Astrocyte (in vitro differentiated cells and primary cell): ENCODE results near the gene NCEH1. TPM values are rescaled to one million over a fixed set of nuclear protein-coding genes. Genes with fewer than 3 reads are reported as not detected.
A peak's percentile ranks its signal among the peaks of the same experiment; 100 is the strongest.

Experiments
- DNase-seq: peaks from one replicate; pipeline ENCODE4 v3.0.0-alpha.2; 2010; ENCODE audit warnings: low read depth
- FAIRE-seq: peaks from 2 replicates; lab custom pipeline; 2011; peaks lifted over from hg19 to GRCh38; lab: Jason Lieb, UNC
- H2AFZ ChIP-seq: 2 replicates; pipeline ENCODE4 v1.6.0; 2012; ENCODE audit warnings: low read depth, low read length, inconsistent platforms
- H3K27ac ChIP-seq: 2 replicates; pipeline ENCODE4 v1.5.1; 2011; ENCODE audit warnings: low read depth, low read length, inconsistent platforms
- H3K27me3 ChIP-seq: 2 replicates; pipeline ENCODE4 v1.6.0; 2011; ENCODE audit warnings: low read length, inconsistent platforms; ENCODE audit not compliant: insufficient read depth
- H3K36me3 ChIP-seq: 2 replicates; pipeline ENCODE4 v1.5.1; 2011; ENCODE audit warnings: low read length, inconsistent platforms; ENCODE audit not compliant: insufficient read depth
- H3K4me1 ChIP-seq: 2 replicates; pipeline ENCODE4 v1.5.1; 2011; ENCODE audit warnings: low read length, inconsistent platforms; ENCODE audit not compliant: insufficient read depth
- H3K4me2 ChIP-seq: 2 replicates; pipeline ENCODE4 v1.6.0; 2012; ENCODE audit warnings: low read length, inconsistent platforms
- H3K4me3 ChIP-seq: 2 replicates; pipeline ENCODE4 v1.5.1; 2011; ENCODE audit warnings: low read depth, mild to moderate bottlenecking, low read length, inconsistent platforms; ENCODE audit not compliant: insufficient read depth
- H3K79me2 ChIP-seq: 2 replicates; pipeline ENCODE4 v1.6.0; 2012; ENCODE audit warnings: mild to moderate bottlenecking, low read length, inconsistent platforms; ENCODE audit not compliant: insufficient read depth
- H3K9ac ChIP-seq: 2 replicates; pipeline ENCODE4 v1.6.0; 2012; ENCODE audit warnings: mild to moderate bottlenecking, low read length, inconsistent platforms
- H3K9me3 ChIP-seq: 2 replicates; pipeline ENCODE4 v1.5.1; 2012; ENCODE audit warnings: low read depth, mild to moderate bottlenecking, low read length, inconsistent platforms; ENCODE audit not compliant: insufficient read depth
- H4K20me1 ChIP-seq: 2 replicates; pipeline ENCODE4 v1.6.0; 2012; ENCODE audit warnings: low read length, inconsistent platforms; ENCODE audit not compliant: insufficient read depth
- H3K27ac Mint-ChIP-seq: one replicate; pipeline ENCODE4 v1.8.0; 2021; ENCODE audit warnings: mild to moderate bottlenecking, mixed read lengths; ENCODE audit not compliant: unreplicated experiment
- H3K27me3 Mint-ChIP-seq: one replicate; pipeline ENCODE4 v1.8.0; 2021; ENCODE audit warnings: low read depth, mixed read lengths; ENCODE audit not compliant: unreplicated experiment
- H3K36me3 Mint-ChIP-seq: one replicate; pipeline ENCODE4 v1.8.0; 2021; ENCODE audit warnings: low read depth, mixed read lengths; ENCODE audit not compliant: unreplicated experiment
- H3K4me1 Mint-ChIP-seq: one replicate; pipeline ENCODE4 v1.8.0; 2021; ENCODE audit warnings: low read depth, mixed read lengths; ENCODE audit not compliant: unreplicated experiment
- H3K4me3 Mint-ChIP-seq: one replicate; pipeline ENCODE4 v1.8.0; 2021; ENCODE audit warnings: mild to moderate bottlenecking, moderate library complexity, mixed read lengths; ENCODE audit not compliant: unreplicated experiment
- H3K9me3 Mint-ChIP-seq: one replicate; pipeline ENCODE4 v1.8.0; 2021; ENCODE audit warnings: mild to moderate bottlenecking, mixed read lengths; ENCODE audit not compliant: unreplicated experiment
- CTCF ChIP-seq: IDR thresholded peaks from 2 replicates; pipeline ENCODE4 v1.5.1; 2011; ENCODE audit warnings: low read depth, mild to moderate bottlenecking, inconsistent platforms, low read length, moderate library complexity; ENCODE audit not compliant: insufficient read depth
- EZH2 ChIP-seq: IDR thresholded peaks from 2 replicates; pipeline ENCODE4 v1.6.1; 2012; ENCODE audit warnings: mild to moderate bottlenecking, low read length, inconsistent platforms; ENCODE audit not compliant: insufficient read depth
- total RNA-seq: library from RNA; stranded (reverse); gene quantifications from 2 replicates; pipeline ENCODE4 v1.2.1, GENCODE V29; 2021

Gene NCEH1
- total RNA-seq, 1 donor from 2014 or later, result 14.1 TPM

DNA sequence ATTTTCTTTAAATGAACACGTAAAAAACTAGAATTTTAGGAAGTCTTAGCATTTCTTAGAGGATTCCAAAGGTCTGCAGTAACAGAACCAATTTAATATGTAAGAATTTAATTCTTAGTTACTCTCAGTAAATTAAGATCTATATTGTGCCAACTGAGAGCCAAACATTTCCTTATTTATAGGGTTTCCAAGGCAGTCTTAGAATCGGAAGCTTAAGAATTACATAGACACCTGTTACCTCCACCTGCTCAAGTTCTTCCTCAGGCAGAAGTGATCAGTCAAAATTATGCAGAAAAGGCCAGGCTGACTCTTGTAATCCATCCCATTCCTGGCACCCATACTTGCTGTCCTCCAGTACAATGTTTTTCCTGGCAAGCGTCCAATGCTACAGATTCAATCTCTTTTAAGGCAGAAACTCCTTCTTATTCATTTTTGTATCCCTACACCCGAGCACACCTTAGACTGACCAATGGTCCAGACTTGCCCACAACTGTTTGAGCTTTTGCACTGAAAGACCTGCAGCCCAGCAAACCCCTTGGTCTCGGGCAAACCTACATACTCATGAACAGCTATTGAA lies 64.3 kb downstream of the NCEH1 start:
- peaks cover 14% of the 10 kb centered on the region for H3K79me2 ChIP-seq
- H3K4me1 ChIP-seq, result peaks cover 10% of the 10 kb centered on the region
- H3K4me1 Mint-ChIP-seq, result peaks cover 4% of the 10 kb centered on the region
- H3K4me2 ChIP-seq, result no peak overlapping the region
- no peaks in the 10 kb centered on the region for H3K27me3 Mint-ChIP-seq
- no peaks in the 10 kb centered on the region for H3K36me3 ChIP-seq
- no peaks in the 10 kb centered on the region for H3K27me3 ChIP-seq
- TF ChIP-seq EZH2, result no peak
- TF ChIP-seq CTCF, result no peak
- H3K27ac ChIP-seq, result no peak overlapping the region
- H3K27ac Mint-ChIP-seq, result no peak overlapping the region
- DNase-seq (peak; percentile 75), FAIRE-seq (no peak)
- no peak overlapping the region for H3K9ac ChIP-seq
- peaks cover 1% of the 10 kb centered on the region for H3K9me3 Mint-ChIP-seq
- peaks cover 3% of the 10 kb centered on the region for H3K36me3 Mint-ChIP-seq
- no peak overlapping the region for H3K4me3 Mint-ChIP-seq
- no peak overlapping the region for H2AFZ ChIP-seq
- no peak overlapping the region for H3K4me3 ChIP-seq
- H4K20me1 ChIP-seq, result peaks cover 3% of the 10 kb centered on the region
- H3K9me3 ChIP-seq, result no peaks in the 10 kb centered on the region

GRCh38 chr3:172644258-172644657 lies 66.6 kb downstream of the NCEH1 start:
- peaks cover 3% of the 10 kb centered on the region for H4K20me1 ChIP-seq
- FAIRE-seq (no peak), DNase-seq (no peak)
- no peak overlapping the region for H3K9ac ChIP-seq
- no peak overlapping the region for H2AFZ ChIP-seq
- Mint-ChIP-seq H3K36me3 (peaks cover 3% of the 10 kb centered on the region), H3K9me3 (peaks cover 1% of the 10 kb centered on the region), H3K27ac (no peak overlapping the region), H3K4me1 (peaks cover 4% of the 10 kb centered on the region), H3K4me3 (no peak overlapping the region), H3K27me3 (no peaks in the 10 kb centered on the region)
- peaks cover 5% of the 10 kb centered on the region for H3K79me2 ChIP-seq
- no peaks in the 10 kb centered on the region for H3K9me3 ChIP-seq
- no peak overlapping the region for H3K4me3 ChIP-seq
- H3K4me2 ChIP-seq, result no peak overlapping the region
- H3K4me1 ChIP-seq, result peaks cover 10% of the 10 kb centered on the region
- no peaks in the 10 kb centered on the region for H3K36me3 ChIP-seq
- TF ChIP-seq EZH2, result no peak
- TF ChIP-seq CTCF, result no peak
- H3K27me3 ChIP-seq, result no peaks in the 10 kb centered on the region
- no peak overlapping the region for H3K27ac ChIP-seq

GRCh38 chr3:172643506-172644179 lies 67.2 kb downstream of the NCEH1 start:
- Mint-ChIP-seq H3K36me3 (peaks cover 3% of the 10 kb centered on the region), H3K4me1 (peaks cover 4% of the 10 kb centered on the region), H3K27ac (no peak overlapping the region), H3K4me3 (no peak overlapping the region), H3K27me3 (no peaks in the 10 kb centered on the region), H3K9me3 (peaks cover 1% of the 10 kb centered on the region)
- H4K20me1 ChIP-seq, result peaks cover 3% of the 10 kb centered on the region
- DNase-seq, result no peak
- H3K4me2 ChIP-seq, result no peak overlapping the region
- H3K79me2 ChIP-seq, result no peaks in the 10 kb centered on the region
- TF ChIP-seq EZH2 (no peak), CTCF (no peak)
- no peak overlapping the region for H2AFZ ChIP-seq
- H3K27me3 ChIP-seq, result no peaks in the 10 kb centered on the region
- no peaks in the 10 kb centered on the region for H3K9me3 ChIP-seq
- peaks cover 10% of the 10 kb centered on the region for H3K4me1 ChIP-seq
- no peaks in the 10 kb centered on the region for H3K36me3 ChIP-seq
- no peak for FAIRE-seq
- H3K9ac ChIP-seq, result no peak overlapping the region
- no peak overlapping the region for H3K4me3 ChIP-seq
- H3K27ac ChIP-seq, result no peak overlapping the region
